Bronchial epithelial cell (primary cell): ENCODE results near the gene RPTOR. TPM values are rescaled to one million over a fixed set of nuclear protein-coding genes. Genes with fewer than 3 reads are reported as not detected.

Experiments used
- DNase-seq: peaks from one replicate; pipeline ENCODE4 v3.0.0-alpha.2; 2010; ENCODE audit warnings: low read depth
- FAIRE-seq: peaks from 2 replicates; lab custom pipeline; 2011; peaks lifted over from hg19 to GRCh38; lab: Jason Lieb, UNC
- H3K27me3 ChIP-seq: 2 replicates; pipeline ENCODE4 v1.5.1; 2011; ENCODE audit warnings: low read length; ENCODE audit not compliant: control insufficient read depth, insufficient read depth
- H3K36me3 ChIP-seq: 2 replicates; pipeline ENCODE4 v1.5.1; 2011; ENCODE audit warnings: low read length; ENCODE audit not compliant: control insufficient read depth, insufficient read depth
- H3K4me3 ChIP-seq: 2 replicates; pipeline ENCODE4 v1.5.1; 2011; ENCODE audit warnings: mild to moderate bottlenecking, low read depth, low read length, control low read depth
- total RNA-seq: library from RNA; depleted of rRNA; stranded (reverse); fragments of >200 nt; gene quantifications from 2 replicates; pipeline ENCODE4 v1.2.1, GENCODE V29; 2014
- TF ChIP-seq, protein P1 (sequence below): IDR thresholded peaks from 2 replicates; pipeline ENCODE4 v1.5.1; 2011; ENCODE audit warnings: mild to moderate bottlenecking, moderate library complexity, low read length, control low read depth, inconsistent platforms; ENCODE audit not compliant: insufficient read depth, severe bottlenecking

RPTOR gene
- total RNA-seq, 1 donor from 2014 or later: 14.0 TPM

GRCh38 chr17:80592243-80592642 lies 47.6 kb downstream of the RPTOR start:
- Histone ChIP-seq H3K36me3 (no peaks in the 10 kb centered on the region), H3K27me3 (no peaks in the 10 kb centered on the region), H3K4me3 (no peak overlapping the region)
- TF ChIP-seq, protein P1, sequence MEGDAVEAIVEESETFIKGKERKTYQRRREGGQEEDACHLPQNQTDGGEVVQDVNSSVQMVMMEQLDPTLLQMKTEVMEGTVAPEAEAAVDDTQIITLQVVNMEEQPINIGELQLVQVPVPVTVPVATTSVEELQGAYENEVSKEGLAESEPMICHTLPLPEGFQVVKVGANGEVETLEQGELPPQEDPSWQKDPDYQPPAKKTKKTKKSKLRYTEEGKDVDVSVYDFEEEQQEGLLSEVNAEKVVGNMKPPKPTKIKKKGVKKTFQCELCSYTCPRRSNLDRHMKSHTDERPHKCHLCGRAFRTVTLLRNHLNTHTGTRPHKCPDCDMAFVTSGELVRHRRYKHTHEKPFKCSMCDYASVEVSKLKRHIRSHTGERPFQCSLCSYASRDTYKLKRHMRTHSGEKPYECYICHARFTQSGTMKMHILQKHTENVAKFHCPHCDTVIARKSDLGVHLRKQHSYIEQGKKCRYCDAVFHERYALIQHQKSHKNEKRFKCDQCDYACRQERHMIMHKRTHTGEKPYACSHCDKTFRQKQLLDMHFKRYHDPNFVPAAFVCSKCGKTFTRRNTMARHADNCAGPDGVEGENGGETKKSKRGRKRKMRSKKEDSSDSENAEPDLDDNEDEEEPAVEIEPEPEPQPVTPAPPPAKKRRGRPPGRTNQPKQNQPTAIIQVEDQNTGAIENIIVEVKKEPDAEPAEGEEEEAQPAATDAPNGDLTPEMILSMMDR: no peak
- DNase-seq: no peak
- FAIRE-seq: no peak

DNA sequence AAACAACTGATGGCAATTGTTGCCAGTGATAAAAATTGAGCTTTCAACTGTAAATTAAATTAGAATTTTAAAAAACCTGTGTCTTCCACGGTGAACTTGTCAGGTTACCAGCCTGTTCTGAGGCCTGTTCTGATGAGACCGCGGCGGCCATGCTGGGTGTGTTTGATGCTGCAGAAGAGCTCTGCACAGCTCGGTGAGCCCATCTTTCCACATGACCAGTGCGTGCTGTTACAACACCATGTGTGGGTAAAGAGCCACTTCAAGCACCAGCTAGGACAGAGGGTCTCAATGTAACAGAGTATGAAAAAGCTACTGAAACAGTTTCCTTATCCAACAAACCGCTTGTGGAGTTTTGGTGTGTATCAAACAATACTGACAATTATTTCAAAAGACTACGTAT lies 48.5 kb downstream of the RPTOR start:
- H3K36me3 ChIP-seq: no peaks in the 10 kb centered on the region
- H3K27me3 ChIP-seq: no peaks in the 10 kb centered on the region
- H3K4me3 ChIP-seq: no peak overlapping the region
- TF ChIP-seq, protein P1: no peak
- FAIRE-seq: peak; percentile 23
- DNase-seq: no peak

- Histone ChIP-seq H3K36me3 (no peaks in the 10 kb centered on the region), H3K27me3 (no peaks in the 10 kb centered on the region), H3K4me3 (no peak overlapping the region)
- DNase-seq (no peak), FAIRE-seq (no peak)
- TF ChIP-seq, protein P1: no peak
Observed at GRCh38 chr17:80594431-80595269, 50.0 kb downstream of the RPTOR start.

DNA sequence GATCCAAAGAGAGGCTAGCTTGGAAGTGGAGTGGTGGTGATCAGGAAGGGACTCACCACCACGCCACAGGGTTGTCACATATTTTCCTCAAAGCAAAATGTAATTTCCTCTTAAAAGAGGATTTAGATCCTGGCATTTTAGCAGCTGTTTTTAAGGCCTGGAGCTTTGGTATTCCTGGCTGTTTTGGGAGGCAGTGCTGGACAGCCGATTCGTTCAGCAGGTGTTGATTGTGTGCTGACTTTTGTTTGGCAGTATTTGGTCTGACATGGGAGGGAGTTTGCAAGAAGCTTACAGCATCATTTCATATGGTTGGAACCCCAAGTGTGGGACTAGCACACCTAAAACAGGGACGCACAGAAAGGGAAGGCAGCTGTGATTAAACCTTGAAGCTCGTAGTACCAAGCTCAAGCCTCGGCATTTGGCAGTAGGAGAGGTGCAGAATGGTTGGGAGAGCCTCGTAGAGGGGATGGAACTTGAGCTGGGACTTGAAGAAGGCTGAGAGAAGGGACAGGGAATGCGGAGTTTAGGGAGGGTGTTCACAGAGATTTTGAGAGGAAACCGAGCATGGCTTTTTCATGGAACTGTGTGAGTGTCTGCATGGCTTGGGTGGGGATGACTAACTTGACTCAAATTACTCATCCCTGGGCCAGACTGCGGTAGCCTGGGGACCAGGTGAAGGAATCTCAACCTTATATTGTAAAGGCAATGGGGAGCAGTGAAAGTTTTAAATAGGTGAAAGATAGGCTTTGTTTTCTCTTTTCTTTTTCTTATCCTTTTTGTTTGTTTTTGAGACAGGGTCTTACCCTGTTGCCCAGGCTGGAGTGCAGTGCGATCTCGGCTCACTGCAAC lies 52.3 kb downstream of the RPTOR start:
- peak; percentile 69 for DNase-seq
- Histone ChIP-seq H3K27me3 (no peaks in the 10 kb centered on the region), H3K36me3 (peaks cover 2% of the 10 kb centered on the region), H3K4me3 (no peak overlapping the region)
- FAIRE-seq: no peak
- TF ChIP-seq, protein P1: no peak

GRCh38 chr17:80598813-80599545 lies 54.3 kb downstream of the RPTOR start:
- DNase-seq (no peak), FAIRE-seq (no peak)
- Histone ChIP-seq H3K27me3 (no peaks in the 10 kb centered on the region), H3K36me3 (peaks cover 2% of the 10 kb centered on the region), H3K4me3 (no peak overlapping the region)
- TF ChIP-seq, protein P1: no peak
